ENCODE measurements around the gene CPA2.

Gene CPA2

GRCh38 chr7:130322615-130323014, 56.0 kb downstream of the CPA2 start:
- no peak for DNase-seq (ENCODE audit: low read depth, low spot score)
- Histone ChIP-seq H3K9ac (ENCODE audit: insufficient read length) (no peak overlapping the region), H3K27ac (no peak overlapping the region), H3K9me3 (ENCODE audit: low read depth, low read length) (no peaks in the 10 kb centered on the region), H3K36me3 (ENCODE audit: insufficient read depth, low read length) (no peaks in the 10 kb centered on the region), H3K4me3 (no peak overlapping the region)
- no peak for TF ChIP-seq FOXP2 (optimal IDR thresholded peaks at IDR 0.05; ENCODE audit: control extremely low read depth, extremely low read length, insufficient read depth)
- no peak for TF ChIP-seq POLR2AphosphoS5 (IDR thresholded peaks at IDR 0.05; ENCODE audit: borderline replicate concordance, low read depth, low read length)
- no peak for TF ChIP-seq EZH2 (IDR thresholded peaks at IDR 0.05)

DNA sequence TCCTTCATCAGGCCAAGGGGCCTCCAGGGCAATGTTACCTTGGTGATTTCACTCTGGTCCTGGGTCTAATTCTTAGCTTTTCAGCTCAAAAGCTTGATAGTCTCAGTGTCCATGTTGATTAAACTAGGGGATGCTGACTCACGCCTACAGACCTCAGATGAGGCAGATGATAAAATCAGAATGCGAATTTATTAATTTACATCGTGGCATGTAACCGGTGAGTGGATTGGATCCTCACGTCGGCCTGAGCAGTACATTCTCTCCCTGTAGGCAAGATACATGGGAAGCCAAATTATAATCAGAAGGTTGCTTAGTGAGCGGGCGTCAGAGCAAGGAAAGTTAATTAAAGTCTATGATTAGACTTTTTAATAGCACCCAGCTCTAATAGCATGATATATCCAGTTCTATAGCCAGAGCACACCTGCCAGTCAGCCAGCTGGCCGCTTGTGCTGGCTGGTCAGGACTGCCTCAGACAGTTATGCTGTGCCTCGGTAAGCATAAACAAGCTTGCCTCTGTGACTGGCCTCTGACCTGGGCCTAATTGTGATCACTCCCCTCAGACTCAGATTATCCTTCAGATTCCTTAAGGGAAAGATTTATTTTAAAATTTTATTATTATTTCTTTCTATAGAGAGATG, 57.8 kb downstream of the CPA2 start:
- no peaks in the 10 kb centered on the region for H3K36me3 ChIP-seq (ENCODE audit: insufficient read depth, low read length)
- no peaks in the 10 kb centered on the region for H3K9me3 ChIP-seq (ENCODE audit: low read depth, low read length)
- no peak overlapping the region for H3K9ac ChIP-seq (ENCODE audit: insufficient read length)
- H3K27ac ChIP-seq, result no peak overlapping the region
- no peak overlapping the region for H3K4me3 ChIP-seq
- no peak for DNase-seq (ENCODE audit: low read depth, low spot score)
- TF ChIP-seq POLR2AphosphoS5 (IDR thresholded peaks at IDR 0.05; ENCODE audit: borderline replicate concordance, low read depth, low read length) (no peak), EZH2 (IDR thresholded peaks at IDR 0.05) (no peak), FOXP2 (optimal IDR thresholded peaks at IDR 0.05; ENCODE audit: control extremely low read depth, extremely low read length, insufficient read depth) (no peak)

DNA sequence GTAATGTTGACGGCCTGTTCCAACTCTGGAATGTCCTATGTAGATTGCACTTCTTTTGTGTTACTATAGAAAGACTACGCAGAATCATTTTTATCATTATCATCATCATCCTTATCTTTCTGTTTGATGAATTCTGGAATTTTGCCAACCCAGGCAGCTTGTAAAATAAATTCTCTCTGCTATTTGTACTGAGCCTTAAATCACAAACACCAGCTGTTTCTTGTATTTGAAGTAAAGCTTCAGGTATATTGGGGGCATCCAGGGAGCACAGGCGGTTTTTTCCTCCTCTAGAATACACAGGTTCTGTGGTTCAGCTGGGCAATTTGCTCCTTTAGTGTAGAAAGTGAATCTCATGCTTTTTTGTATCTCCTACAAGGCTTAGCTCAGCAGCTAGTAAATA, 63.0 kb downstream of the CPA2 start:
- Histone ChIP-seq H3K27ac (no peak overlapping the region), H3K36me3 (ENCODE audit: insufficient read depth, low read length) (no peaks in the 10 kb centered on the region), H3K9ac (ENCODE audit: insufficient read length) (no peak overlapping the region), H3K4me3 (no peak overlapping the region), H3K9me3 (ENCODE audit: low read depth, low read length) (no peaks in the 10 kb centered on the region)
- no peak for TF ChIP-seq POLR2AphosphoS5 (IDR thresholded peaks at IDR 0.05; ENCODE audit: borderline replicate concordance, low read depth, low read length)
- TF ChIP-seq EZH2 (IDR thresholded peaks at IDR 0.05), result no peak
- no peak for TF ChIP-seq FOXP2 (optimal IDR thresholded peaks at IDR 0.05; ENCODE audit: control extremely low read depth, extremely low read length, insufficient read depth)
- DNase-seq (ENCODE audit: low read depth, low spot score), result no peak

- no peaks in the 10 kb centered on the region for H3K9me3 ChIP-seq (ENCODE audit: low read depth, low read length)
- no peaks in the 10 kb centered on the region for H3K36me3 ChIP-seq (ENCODE audit: insufficient read depth, low read length)
- no peak overlapping the region for H3K27ac ChIP-seq
- no peak for DNase-seq (ENCODE audit: low read depth, low spot score)
- TF ChIP-seq FOXP2 (optimal IDR thresholded peaks at IDR 0.05; ENCODE audit: control extremely low read depth, extremely low read length, insufficient read depth) (no peak), EZH2 (IDR thresholded peaks at IDR 0.05) (no peak), POLR2AphosphoS5 (IDR thresholded peaks at IDR 0.05; ENCODE audit: borderline replicate concordance, low read depth, low read length) (no peak)
- no peak overlapping the region for H3K4me3 ChIP-seq
- no peak overlapping the region for H3K9ac ChIP-seq (ENCODE audit: insufficient read length)
Measured at GRCh38 chr7:130332259-130333053, 65.8 kb downstream of the CPA2 start.

GRCh38 chr7:130333832-130334231, 67.2 kb downstream of the CPA2 start:
- TF ChIP-seq FOXP2 (optimal IDR thresholded peaks at IDR 0.05; ENCODE audit: control extremely low read depth, extremely low read length, insufficient read depth) (no peak), EZH2 (IDR thresholded peaks at IDR 0.05) (no peak), POLR2AphosphoS5 (IDR thresholded peaks at IDR 0.05; ENCODE audit: borderline replicate concordance, low read depth, low read length) (no peak)

DNA sequence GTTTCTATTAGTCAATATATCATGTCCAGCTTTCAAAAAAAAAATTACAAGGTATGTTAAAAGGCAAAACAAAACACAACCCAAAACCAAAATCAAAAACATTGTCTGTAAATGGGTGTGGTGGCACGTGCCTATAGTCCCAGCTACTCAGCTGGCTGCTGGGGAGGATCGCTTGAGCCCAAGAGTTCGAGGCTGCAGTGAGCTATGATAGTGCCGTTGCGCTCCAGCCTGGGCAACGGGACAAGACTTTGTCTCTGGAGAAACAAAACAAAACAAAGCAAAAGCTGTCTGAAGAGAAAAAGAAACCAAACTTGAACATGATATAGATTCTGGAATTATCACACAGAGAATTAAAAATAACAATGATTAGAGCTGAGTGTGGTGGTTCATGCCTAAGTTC, 67.6 kb downstream of the CPA2 start:
- no peak for DNase-seq (ENCODE audit: low read depth, low spot score)
- no peaks in the 10 kb centered on the region for H3K9me3 ChIP-seq (ENCODE audit: low read depth, low read length)
- no peak for TF ChIP-seq FOXP2 (optimal IDR thresholded peaks at IDR 0.05; ENCODE audit: control extremely low read depth, extremely low read length, insufficient read depth)
- no peak for TF ChIP-seq EZH2 (IDR thresholded peaks at IDR 0.05)
- TF ChIP-seq POLR2AphosphoS5 (IDR thresholded peaks at IDR 0.05; ENCODE audit: borderline replicate concordance, low read depth, low read length), result no peak
- no peaks in the 10 kb centered on the region for H3K36me3 ChIP-seq (ENCODE audit: insufficient read depth, low read length)
- H3K27ac ChIP-seq, result no peak overlapping the region
- H3K9ac ChIP-seq (ENCODE audit: insufficient read length), result no peak overlapping the region
- no peak overlapping the region for H3K4me3 ChIP-seq

More at GRCh38 chr7:130333832-130334231, 67.2 kb downstream of the CPA2 start:
- H3K27ac ChIP-seq, result no peak overlapping the region
- no peak for DNase-seq (ENCODE audit: low read depth, low spot score)
- no peak overlapping the region for H3K4me3 ChIP-seq
- H3K9ac ChIP-seq (ENCODE audit: insufficient read length), result no peak overlapping the region
- H3K36me3 ChIP-seq (ENCODE audit: insufficient read depth, low read length), result no peaks in the 10 kb centered on the region
- H3K9me3 ChIP-seq (ENCODE audit: low read depth, low read length), result no peaks in the 10 kb centered on the region

DNA sequence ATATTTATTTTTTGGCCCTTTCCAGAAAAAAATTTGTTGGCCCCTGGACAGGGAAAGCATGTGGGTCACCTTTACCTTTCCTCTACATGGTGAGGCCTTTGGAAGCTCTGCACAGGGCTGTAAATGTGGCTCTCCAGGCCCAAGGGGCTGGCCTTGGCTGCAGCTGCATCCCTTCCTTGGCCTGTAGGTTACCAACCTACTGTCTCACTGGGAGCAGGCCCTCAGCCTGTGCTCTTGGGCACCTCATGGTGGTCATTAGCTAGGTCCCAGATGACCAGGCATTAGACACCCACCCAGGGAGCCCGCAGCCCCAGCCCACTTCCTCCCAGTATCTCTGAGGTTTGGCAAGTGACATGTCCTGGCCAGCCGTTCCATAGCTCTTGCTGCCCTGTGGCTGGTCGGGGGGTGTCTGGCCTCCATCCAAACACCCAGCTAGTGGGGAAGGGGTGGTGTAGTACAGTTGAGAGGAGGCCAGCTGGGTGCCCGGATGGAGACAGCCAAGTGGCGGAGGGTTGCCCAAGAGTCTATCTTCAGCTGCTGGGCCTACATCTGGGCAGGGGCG, 70.8 kb downstream of the CPA2 start:
- no peaks in the 10 kb centered on the region for H3K9me3 ChIP-seq (ENCODE audit: low read depth, low read length)
- H3K36me3 ChIP-seq (ENCODE audit: insufficient read depth, low read length), result no peaks in the 10 kb centered on the region
- DNase-seq (ENCODE audit: low read depth, low spot score), result no peak
- no peak overlapping the region for H3K27ac ChIP-seq
- TF ChIP-seq POLR2AphosphoS5 (IDR thresholded peaks at IDR 0.05; ENCODE audit: borderline replicate concordance, low read depth, low read length), result no peak
- no peak for TF ChIP-seq EZH2 (IDR thresholded peaks at IDR 0.05)
- TF ChIP-seq FOXP2 (optimal IDR thresholded peaks at IDR 0.05; ENCODE audit: control extremely low read depth, extremely low read length, insufficient read depth), result no peak
- no peak overlapping the region for H3K9ac ChIP-seq (ENCODE audit: insufficient read length)
- H3K4me3 ChIP-seq, result no peak overlapping the region

DNA sequence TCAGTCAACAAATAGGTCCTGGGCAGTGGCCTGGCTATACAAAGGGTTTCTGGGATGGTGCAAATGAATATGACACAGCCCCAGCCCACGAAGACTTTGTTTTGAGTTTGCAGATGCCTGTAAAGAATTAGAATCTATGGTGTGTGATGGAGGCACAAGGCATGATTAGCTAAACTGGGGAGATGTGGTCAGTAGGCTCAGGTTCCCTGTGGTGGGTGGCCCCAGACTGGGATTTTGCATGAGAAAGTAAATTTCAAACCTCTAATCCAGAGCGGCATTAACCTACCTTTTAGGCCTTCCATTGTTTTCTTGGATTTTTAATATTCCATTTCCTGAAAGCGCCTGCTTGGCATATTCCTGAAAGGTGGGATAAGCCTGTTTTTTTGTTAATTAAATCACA, 71.6 kb downstream of the CPA2 start:
- H3K9ac ChIP-seq (ENCODE audit: insufficient read length), result no peak overlapping the region

More for the DNA sequence above, 71.6 kb downstream of the CPA2 start:
- H3K9me3 ChIP-seq (ENCODE audit: low read depth, low read length), result no peaks in the 10 kb centered on the region
- no peak overlapping the region for H3K4me3 ChIP-seq
- DNase-seq (ENCODE audit: low read depth, low spot score), result no peak
- TF ChIP-seq FOXP2 (optimal IDR thresholded peaks at IDR 0.05; ENCODE audit: control extremely low read depth, extremely low read length, insufficient read depth) (no peak), POLR2AphosphoS5 (IDR thresholded peaks at IDR 0.05; ENCODE audit: borderline replicate concordance, low read depth, low read length) (no peak), EZH2 (IDR thresholded peaks at IDR 0.05) (no peak)
- no peak overlapping the region for H3K27ac ChIP-seq
- H3K36me3 ChIP-seq (ENCODE audit: insufficient read depth, low read length), result no peaks in the 10 kb centered on the region
